Measurements from ENCODE around the gene DPY19L1. TPM values are rescaled to one million over a fixed set of nuclear protein-coding genes. Genes with fewer than 3 reads are reported as not detected.
A peak's percentile ranks its signal among the peaks of the same experiment; 100 is the strongest.
"Not testable (repeated sequence)": the region's sequence is repeated elsewhere in the genome, so short reads cannot be mapped to it uniquely, and the experiment has no call there.

DPY19L1 gene
- total RNA-seq, 1 experiment from 2014 or later: 71.7 TPM

DNA sequence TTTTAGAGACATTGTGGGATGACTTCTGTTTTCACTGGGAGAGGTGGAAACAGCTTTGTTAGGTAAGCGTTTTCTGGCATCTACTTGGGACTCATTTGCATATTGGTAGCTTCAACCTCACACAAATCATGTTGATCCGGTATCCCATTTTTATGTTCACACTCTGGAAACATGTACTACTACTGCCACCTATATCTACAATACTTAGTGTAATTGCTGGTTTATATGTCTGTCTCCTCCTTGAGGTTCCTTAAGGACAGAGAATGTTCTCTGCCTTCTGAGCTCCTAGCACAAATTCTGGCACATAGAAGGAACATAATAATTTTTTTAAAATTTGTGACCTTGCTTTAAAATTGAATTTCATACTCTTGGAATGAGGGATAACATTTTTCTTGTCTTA lies 28.1 kb upstream of the DPY19L1 start:
- H3K79me2 ChIP-seq (ENCODE audit: insufficient read depth, low read length); POLR2A ChIA-PET; H3K9me3 ChIP-seq (ENCODE audit: control insufficient read depth in 1 of 2, insufficient read depth in 1 of 2, low read depth in 1 of 2, low read length in 2 of 2); H3K9ac ChIP-seq (ENCODE audit: low read length); H3K9me2 ChIP-seq (ENCODE audit: insufficient read depth); H2AFZ ChIP-seq (ENCODE audit: low read depth, low read length, poor library complexity, severe bottlenecking); H3K4me2 ChIP-seq (ENCODE audit: low read length); H3K27ac ChIP-seq (ENCODE audit: low read depth, low read length); CTCF ChIA-PET; intact Hi-C loops (cut with micrococcal nuclease); RAD21 ChIA-PET (ENCODE audit: low non-redundant PET in 1 of 2, low total read pairs in 2 of 2, uncharacterized antibody in 2 of 2, unreplicated experiment in 2 of 2); H4K20me1 ChIP-seq (ENCODE audit: insufficient read depth); ATAC-seq; H3K4me1 ChIP-seq (ENCODE audit: control insufficient read depth in 1 of 2, insufficient read depth in 2 of 2, low read length in 2 of 2); DNase-seq (ENCODE audit: low read depth, low spot score); H3K27me3 ChIP-seq (ENCODE audit: insufficient read depth, low read length); BruUV-seq (replicated peaks); H3K36me3 ChIP-seq (ENCODE audit: control insufficient read depth in 1 of 2, insufficient read depth in 2 of 2, low read length in 2 of 2); H3K4me3 ChIP-seq (replicated peaks in 1 of 2; ENCODE audit: low read depth in 1 of 2, low read length in 2 of 2): not testable (repeated sequence)
- TF ChIP-seq, protein P1, sequence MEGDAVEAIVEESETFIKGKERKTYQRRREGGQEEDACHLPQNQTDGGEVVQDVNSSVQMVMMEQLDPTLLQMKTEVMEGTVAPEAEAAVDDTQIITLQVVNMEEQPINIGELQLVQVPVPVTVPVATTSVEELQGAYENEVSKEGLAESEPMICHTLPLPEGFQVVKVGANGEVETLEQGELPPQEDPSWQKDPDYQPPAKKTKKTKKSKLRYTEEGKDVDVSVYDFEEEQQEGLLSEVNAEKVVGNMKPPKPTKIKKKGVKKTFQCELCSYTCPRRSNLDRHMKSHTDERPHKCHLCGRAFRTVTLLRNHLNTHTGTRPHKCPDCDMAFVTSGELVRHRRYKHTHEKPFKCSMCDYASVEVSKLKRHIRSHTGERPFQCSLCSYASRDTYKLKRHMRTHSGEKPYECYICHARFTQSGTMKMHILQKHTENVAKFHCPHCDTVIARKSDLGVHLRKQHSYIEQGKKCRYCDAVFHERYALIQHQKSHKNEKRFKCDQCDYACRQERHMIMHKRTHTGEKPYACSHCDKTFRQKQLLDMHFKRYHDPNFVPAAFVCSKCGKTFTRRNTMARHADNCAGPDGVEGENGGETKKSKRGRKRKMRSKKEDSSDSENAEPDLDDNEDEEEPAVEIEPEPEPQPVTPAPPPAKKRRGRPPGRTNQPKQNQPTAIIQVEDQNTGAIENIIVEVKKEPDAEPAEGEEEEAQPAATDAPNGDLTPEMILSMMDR (IDR thresholded peaks at IDR 0.05 in 2 of 3, conservative IDR thresholded peaks at IDR 0.05 in 1 of 3; ENCODE audit: borderline replicate concordance in 1 of 3, insufficient read depth in 1 of 3, low read depth in 2 of 3, low read length in 2 of 3): 0 out of 6 replicates have a peak, but pooled peaks of 1 of the 3 experiments have one; percentile 16
- TF ChIP-seq RAD21 (IDR thresholded peaks at IDR 0.05; ENCODE audit: low read depth): peak; percentile 31; the same call in 1 of the 2 replicates

DNA sequence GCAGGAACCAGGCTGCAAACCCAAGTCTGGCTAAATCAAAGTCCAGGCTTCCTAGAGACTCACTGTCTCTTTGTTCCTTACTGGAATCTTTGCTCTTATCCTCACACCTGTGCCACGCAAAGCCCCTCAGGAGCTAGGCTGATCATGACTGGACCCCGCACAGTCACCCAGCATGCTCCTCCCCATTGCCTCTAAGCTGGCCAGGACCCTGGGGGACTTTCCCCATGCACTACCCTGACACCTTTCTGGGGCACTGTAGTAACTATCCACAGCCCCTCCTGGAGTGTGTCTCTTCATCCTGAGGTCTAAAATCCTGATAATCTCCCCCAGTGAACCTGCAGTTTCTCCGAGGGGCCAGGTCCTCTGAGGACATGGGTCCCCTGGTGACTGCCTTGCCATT lies 21.3 kb upstream of the DPY19L1 start:
- H3K4me2 ChIP-seq (ENCODE audit: low read length); H3K36me3 ChIP-seq (ENCODE audit: control insufficient read depth in 1 of 2, insufficient read depth in 2 of 2, low read length in 2 of 2); DNase-seq (ENCODE audit: low read depth, low spot score); intact Hi-C loops (cut with micrococcal nuclease); H3K4me1 ChIP-seq (ENCODE audit: control insufficient read depth in 1 of 2, insufficient read depth in 2 of 2, low read length in 2 of 2); H3K4me3 ChIP-seq (replicated peaks in 1 of 2; ENCODE audit: low read depth in 1 of 2, low read length in 2 of 2); H3K9me2 ChIP-seq (ENCODE audit: insufficient read depth); CTCF ChIA-PET; H3K9me3 ChIP-seq (ENCODE audit: control insufficient read depth in 1 of 2, insufficient read depth in 1 of 2, low read depth in 1 of 2, low read length in 2 of 2); H3K79me2 ChIP-seq (ENCODE audit: insufficient read depth, low read length); H4K20me1 ChIP-seq (ENCODE audit: insufficient read depth); POLR2A ChIA-PET; H3K9ac ChIP-seq (ENCODE audit: low read length); ATAC-seq; RAD21 ChIA-PET (ENCODE audit: low non-redundant PET in 1 of 2, low total read pairs in 2 of 2, uncharacterized antibody in 2 of 2, unreplicated experiment in 2 of 2); H3K27ac ChIP-seq (ENCODE audit: low read depth, low read length); H2AFZ ChIP-seq (ENCODE audit: low read depth, low read length, poor library complexity, severe bottlenecking); BruUV-seq (replicated peaks); H3K27me3 ChIP-seq (ENCODE audit: insufficient read depth, low read length): not testable (repeated sequence)

DNA sequence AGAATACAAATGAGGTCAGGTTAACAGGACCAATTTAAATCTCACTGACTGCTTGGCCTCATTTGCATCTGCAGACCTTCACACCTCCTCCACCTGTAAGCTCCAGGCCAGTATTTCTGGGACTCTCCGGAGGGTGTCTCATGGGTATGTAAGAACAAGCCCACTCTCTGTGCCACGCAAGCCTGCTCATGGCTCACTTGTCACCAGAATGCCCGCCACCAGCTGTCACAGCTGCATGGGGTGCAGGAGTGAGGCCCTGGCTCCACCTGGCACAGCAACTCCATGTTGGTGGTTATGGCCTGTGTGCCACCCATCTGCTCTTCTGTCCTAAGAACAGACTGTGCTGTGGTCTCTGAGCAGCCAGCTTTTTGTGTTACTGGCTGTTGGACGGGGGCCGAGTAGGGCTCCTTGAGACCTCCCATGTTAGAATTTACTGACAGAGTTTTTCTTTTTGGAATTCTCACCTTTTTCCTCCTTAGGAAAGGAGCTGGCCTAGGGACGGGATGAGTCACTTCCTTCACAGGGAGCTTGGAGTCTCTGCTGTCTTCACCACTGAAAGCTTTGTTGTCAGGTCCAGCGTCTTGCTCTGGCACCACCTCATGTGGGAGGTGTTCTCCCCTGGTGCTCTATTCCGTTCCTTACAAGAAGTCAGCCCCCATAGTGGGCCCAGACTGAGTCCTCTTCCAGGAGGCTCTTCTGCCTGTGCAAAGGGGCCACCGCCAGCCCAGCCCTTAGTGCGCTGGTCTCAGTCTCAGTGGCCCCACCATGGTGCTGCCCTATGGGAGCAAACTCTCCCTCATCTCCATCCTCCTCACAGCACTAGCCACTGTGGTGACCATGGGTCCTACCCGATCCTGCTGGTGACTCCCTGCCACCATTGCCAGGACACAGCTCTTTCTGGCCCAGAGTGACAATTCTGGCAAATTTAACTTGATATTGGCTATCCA lies 20.5 kb upstream of the DPY19L1 start:
- H3K27me3 ChIP-seq (ENCODE audit: insufficient read depth, low read length); H3K79me2 ChIP-seq (ENCODE audit: insufficient read depth, low read length); H3K4me1 ChIP-seq (ENCODE audit: control insufficient read depth in 1 of 2, insufficient read depth in 2 of 2, low read length in 2 of 2); BruUV-seq (replicated peaks); H3K36me3 ChIP-seq (ENCODE audit: control insufficient read depth in 1 of 2, insufficient read depth in 2 of 2, low read length in 2 of 2); H3K9me2 ChIP-seq (ENCODE audit: insufficient read depth); H3K4me2 ChIP-seq (ENCODE audit: low read length); DNase-seq (ENCODE audit: low read depth, low spot score); RAD21 ChIA-PET (ENCODE audit: low non-redundant PET in 1 of 2, low total read pairs in 2 of 2, uncharacterized antibody in 2 of 2, unreplicated experiment in 2 of 2); H3K4me3 ChIP-seq (replicated peaks in 1 of 2; ENCODE audit: low read depth in 1 of 2, low read length in 2 of 2); intact Hi-C loops (cut with micrococcal nuclease); ATAC-seq; H4K20me1 ChIP-seq (ENCODE audit: insufficient read depth); H3K9me3 ChIP-seq (ENCODE audit: control insufficient read depth in 1 of 2, insufficient read depth in 1 of 2, low read depth in 1 of 2, low read length in 2 of 2); POLR2A ChIA-PET; H3K27ac ChIP-seq (ENCODE audit: low read depth, low read length); H3K9ac ChIP-seq (ENCODE audit: low read length); CTCF ChIA-PET; H2AFZ ChIP-seq (ENCODE audit: low read depth, low read length, poor library complexity, severe bottlenecking): not testable (repeated sequence)

Measured in HCT116 (cell line).